Activated CD8-positive, alpha-beta T cell treated with anti-CD3 and anti-CD28 coated beads for 36 hours (primary cell): ENCODE measurements around the gene PIK3R4. TPM values are rescaled to one million over a fixed set of nuclear protein-coding genes. Genes with fewer than 3 reads are reported as not detected.

Experiments used
- ATAC-seq: fragments of 200-7000 bp; cut with Tn5 transposase; one replicate; pipeline ENCODE4 v1.10.0; 2021; ENCODE audit warnings: mild to moderate bottlenecking, moderate library complexity
- CTCF ChIA-PET: fragments of 350-600 bp; sonication (Branson Sonifier 250); formaldehyde crosslinking; loops from one replicate; lab custom pipeline; 2021; ENCODE audit warnings: antibody characterized with exemption; lab: Charles Lee
- POLR2A ChIA-PET: fragments of 350-600 bp; sonication (Branson Sonifier 250); formaldehyde crosslinking; loops from one replicate; lab custom pipeline; 2021; ENCODE audit warnings: antibody characterized with exemption; lab: Charles Lee
- DNase-seq: peaks from one replicate; pipeline ENCODE4 v3.0.0-alpha.2; 2020
- H3K27ac Mint-ChIP-seq: one replicate; pipeline ENCODE4 v1.8.0; 2021; ENCODE audit warnings: mild to moderate bottlenecking, mixed read lengths
- H3K27me3 Mint-ChIP-seq: one replicate; pipeline ENCODE4 v1.8.0; 2021; ENCODE audit warnings: mixed read lengths
- H3K36me3 Mint-ChIP-seq: one replicate; pipeline ENCODE4 v1.8.0; 2021; ENCODE audit warnings: low read depth, mixed read lengths
- H3K4me1 Mint-ChIP-seq: one replicate; pipeline ENCODE4 v1.8.0; 2021; ENCODE audit warnings: low read depth, mixed read lengths
- H3K4me3 Mint-ChIP-seq: one replicate; pipeline ENCODE4 v1.8.0; 2021; ENCODE audit warnings: mild to moderate bottlenecking, moderate library complexity, mixed read lengths
- H3K9me3 Mint-ChIP-seq: one replicate; pipeline ENCODE4 v1.8.0; 2021; ENCODE audit warnings: mixed read lengths
- intact Hi-C: fragments of 100-400 bp; cut with micrococcal nuclease; formaldehyde crosslinking; loops from one replicate; pipeline ENCODE4 v1.10.0; 2022
- total RNA-seq, 2 experiments: library from RNA; stranded (reverse); gene quantifications; one replicate each; pipeline ENCODE4 v1.2.3, GENCODE V29; 2021
- TF ChIP-seq, protein P1 (sequence below): fragments of 200-600 bp; IDR thresholded peaks from one replicate; pipeline ENCODE4 v1.8.0; 2022; ENCODE audit warnings: antibody characterized with exemption, mild to moderate bottlenecking

PIK3R4 gene
- total RNA-seq, 2 experiments from 2014 or later: 27.4 to 28.4 TPM

GRCh38 chr3:130748981-130749380 lies 2.4 kb upstream of the PIK3R4 start:
- ChIA-PET CTCF (interaction anchor here (0.9 to 2.9 kb wide), 2 partner anchors 10 to 144 kb away, joined by 5 to 13 read pairs; partner anchors contain the start of gene ATP2C1), POLR2A (interaction anchor here (3.1 kb wide), 1 partner anchor 145 kb away, joined by 17 read pairs; the partner anchor contains the start of gene ATP2C1)
- H3K4me3 Mint-ChIP-seq: no peak overlapping the region
- ATAC-seq (no peak), DNase-seq (no peak)
- peaks cover 21% of the 10 kb centered on the region for H3K4me1 Mint-ChIP-seq
- no peaks in the 10 kb centered on the region for H3K9me3 Mint-ChIP-seq
- H3K27me3 Mint-ChIP-seq: no peaks in the 10 kb centered on the region
- intact Hi-C loops: no loop called here
- H3K27ac Mint-ChIP-seq: no peak overlapping the region
- TF ChIP-seq, protein P1, sequence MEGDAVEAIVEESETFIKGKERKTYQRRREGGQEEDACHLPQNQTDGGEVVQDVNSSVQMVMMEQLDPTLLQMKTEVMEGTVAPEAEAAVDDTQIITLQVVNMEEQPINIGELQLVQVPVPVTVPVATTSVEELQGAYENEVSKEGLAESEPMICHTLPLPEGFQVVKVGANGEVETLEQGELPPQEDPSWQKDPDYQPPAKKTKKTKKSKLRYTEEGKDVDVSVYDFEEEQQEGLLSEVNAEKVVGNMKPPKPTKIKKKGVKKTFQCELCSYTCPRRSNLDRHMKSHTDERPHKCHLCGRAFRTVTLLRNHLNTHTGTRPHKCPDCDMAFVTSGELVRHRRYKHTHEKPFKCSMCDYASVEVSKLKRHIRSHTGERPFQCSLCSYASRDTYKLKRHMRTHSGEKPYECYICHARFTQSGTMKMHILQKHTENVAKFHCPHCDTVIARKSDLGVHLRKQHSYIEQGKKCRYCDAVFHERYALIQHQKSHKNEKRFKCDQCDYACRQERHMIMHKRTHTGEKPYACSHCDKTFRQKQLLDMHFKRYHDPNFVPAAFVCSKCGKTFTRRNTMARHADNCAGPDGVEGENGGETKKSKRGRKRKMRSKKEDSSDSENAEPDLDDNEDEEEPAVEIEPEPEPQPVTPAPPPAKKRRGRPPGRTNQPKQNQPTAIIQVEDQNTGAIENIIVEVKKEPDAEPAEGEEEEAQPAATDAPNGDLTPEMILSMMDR: no peak
- peaks cover 6% of the 10 kb centered on the region for H3K36me3 Mint-ChIP-seq

- peak overlapping the region; percentile 85 for H3K4me3 Mint-ChIP-seq
Measured at GRCh38 chr3:130748467-130748861, 1.8 kb upstream of the PIK3R4 start.

DNA sequence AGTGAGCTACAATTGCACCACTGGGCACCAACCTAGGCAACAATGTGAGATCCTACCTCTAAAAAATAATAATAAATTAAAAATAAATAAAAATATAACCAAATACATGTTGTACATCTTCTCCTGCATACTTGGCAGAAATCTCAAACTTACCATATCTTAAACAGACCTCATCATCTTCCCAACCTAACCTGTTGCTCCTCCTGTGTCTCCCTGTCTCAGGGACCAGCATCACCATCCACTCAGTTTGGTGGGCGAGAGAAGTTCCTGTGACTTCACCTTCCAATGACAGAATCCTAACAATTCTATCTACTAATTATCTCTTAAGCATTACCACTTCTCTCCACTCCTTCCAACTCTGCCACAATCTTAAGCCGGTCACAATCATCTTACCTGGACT lies 3.3 kb downstream of the PIK3R4 start:
- Mint-ChIP-seq H3K9me3 (no peaks in the 10 kb centered on the region), H3K27ac (no peak overlapping the region), H3K36me3 (peaks cover 45% of the 10 kb centered on the region), H3K27me3 (no peaks in the 10 kb centered on the region), H3K4me1 (peaks cover 62% of the 10 kb centered on the region), H3K4me3 (peak overlapping the region; percentile 14)
- TF ChIP-seq, protein P1: no peak
- POLR2A ChIA-PET: no interaction called here
- DNase-seq (no peak), ATAC-seq (no peak)
- CTCF ChIA-PET: no interaction called here
- intact Hi-C loops: no loop called here

More at GRCh38 chr3:130748467-130748861, 1.8 kb upstream of the PIK3R4 start:
- ATAC-seq (no peak), DNase-seq (no peak)
- CTCF ChIA-PET: interaction anchor here (1.2 kb wide), 1 partner anchor 9 kb away, joined by 3 read pairs; no protein-coding TSS in a partner anchor
- POLR2A ChIA-PET: interaction anchor here (1.0 to 3.1 kb wide), 2 partner anchors 21 to 146 kb away, joined by 3 to 17 read pairs; partner anchors contain the start of gene ATP2C1
- Mint-ChIP-seq H3K4me1 (peaks cover 27% of the 10 kb centered on the region), H3K9me3 (no peaks in the 10 kb centered on the region), H3K27ac (peak overlapping the region; percentile 83), H3K36me3 (peaks cover 11% of the 10 kb centered on the region), H3K27me3 (no peaks in the 10 kb centered on the region)
- TF ChIP-seq, protein P1: no peak
- intact Hi-C loops: no loop called here

DNA sequence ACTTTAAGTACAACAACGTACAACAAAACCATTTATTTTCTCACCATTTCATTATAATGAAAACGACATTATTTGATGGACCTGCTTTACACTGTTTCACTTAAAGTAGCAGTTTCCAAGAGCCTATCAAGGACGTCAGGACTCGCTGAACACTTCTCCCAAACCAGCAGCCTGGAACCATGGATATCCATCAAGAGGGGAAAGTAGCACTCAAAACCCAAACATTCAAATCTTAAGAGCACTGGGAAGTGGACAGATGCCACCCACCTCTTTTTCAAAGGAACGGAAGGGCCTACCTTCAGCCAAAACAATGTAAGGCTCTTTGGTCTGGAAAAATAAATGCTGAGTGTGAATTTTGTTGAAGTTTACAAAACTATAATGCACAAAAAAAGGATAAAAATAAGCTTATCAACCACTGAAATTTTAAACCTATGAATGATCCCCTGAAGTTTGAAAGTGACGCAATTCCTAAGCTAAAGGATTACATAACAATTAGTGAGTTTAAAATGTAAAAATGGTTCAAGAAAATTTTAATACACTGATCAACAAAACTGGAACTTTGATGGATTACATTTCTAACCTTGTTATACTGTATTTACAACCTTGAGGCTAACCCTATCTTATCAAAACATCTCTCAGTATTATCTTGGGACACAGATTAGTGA lies 4.6 kb downstream of the PIK3R4 start:
- Mint-ChIP-seq H3K36me3 (peaks cover 53% of the 10 kb centered on the region), H3K9me3 (no peaks in the 10 kb centered on the region), H3K27ac (no peak overlapping the region), H3K4me3 (no peak overlapping the region), H3K4me1 (peaks cover 69% of the 10 kb centered on the region), H3K27me3 (no peaks in the 10 kb centered on the region)
- CTCF ChIA-PET: no interaction called here
- ATAC-seq: no peak
- intact Hi-C loops: no loop called here
- POLR2A ChIA-PET: no interaction called here
- no peak for DNase-seq
- TF ChIP-seq, protein P1: no peak

DNA sequence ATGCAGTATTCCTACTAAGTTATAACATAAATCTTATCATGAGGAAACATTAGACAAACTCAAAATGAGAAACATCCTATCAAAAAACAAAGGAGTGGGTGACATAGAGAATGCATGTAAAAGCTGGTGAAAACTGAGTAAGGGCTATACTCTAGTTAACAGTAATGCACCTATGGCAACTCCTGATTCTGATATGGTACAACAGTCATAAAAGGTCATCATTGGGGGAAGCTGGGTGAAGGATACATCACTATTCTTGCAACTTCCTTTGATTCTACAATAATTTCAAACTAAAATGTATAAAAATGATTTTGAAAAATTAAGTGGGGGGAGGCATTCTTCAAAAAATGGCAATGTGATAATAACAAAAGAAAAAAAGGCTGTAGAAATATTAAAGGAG lies 6.8 kb downstream of the PIK3R4 start:
- peaks cover 67% of the 10 kb centered on the region for H3K4me1 Mint-ChIP-seq
- CTCF ChIA-PET: no interaction called here
- intact Hi-C loops: no loop called here

More for the DNA sequence above, 6.8 kb downstream of the PIK3R4 start:
- Mint-ChIP-seq H3K27ac (no peak overlapping the region), H3K4me3 (no peak overlapping the region), H3K27me3 (no peaks in the 10 kb centered on the region), H3K9me3 (no peaks in the 10 kb centered on the region), H3K36me3 (peaks cover 66% of the 10 kb centered on the region)
- TF ChIP-seq, protein P1: no peak
- ATAC-seq (no peak), DNase-seq (no peak)
- POLR2A ChIA-PET: interaction anchor here (0.6 to 0.7 kb wide), 2 partner anchors 100 to 1813 kb away, joined by 3 read pairs; no protein-coding TSS in a partner anchor
